Tibial nerve (tissue), 4 donors: Measurements from ENCODE around the gene MYO5C. TPM values are rescaled to one million over a fixed set of nuclear protein-coding genes. Genes with fewer than 3 reads are reported as not detected.

ENCODE experiments used
- DNase-seq, 2 donors: peaks; one replicate each; pipeline ENCODE4 v3.0.0-alpha.2; 2019; ENCODE audit warnings: low spot score in 2 of 2
- H3K27ac ChIP-seq, 4 donors: fragments of 200-600 bp; sonication (generic) in 3 of 4; one replicate each; pipeline ENCODE4 v1.5.1; 2017 to 2019; ENCODE audit warnings: mild to moderate bottlenecking in 1 of 4
- H3K27me3 ChIP-seq, 2 donors: fragments of 200-600 bp; sonication (generic) in 1 of 2; one replicate each; pipeline versions ENCODE4 v1.5.1 to v1.6.0; 2017 to 2019
- H3K36me3 ChIP-seq, 3 donors: fragments of 200-600 bp; sonication (generic); one replicate each; pipeline ENCODE4 v1.5.1; 2018 to 2019
- H3K4me1 ChIP-seq, 4 donors: fragments of 200-600 bp; sonication (generic) in 3 of 4; one replicate each; pipeline ENCODE4 v1.5.1; 2017 to 2019
- H3K4me3 ChIP-seq, 4 donors: fragments of 200-600 bp; sonication (generic) in 3 of 4; one replicate each; pipeline ENCODE4 v1.5.1; 2017 to 2019; ENCODE audit warnings: mild to moderate bottlenecking in 1 of 4, moderate library complexity in 1 of 4
- H3K9me3 ChIP-seq, 4 donors: fragments of 200-600 bp; sonication (generic) in 3 of 4; one replicate each; pipeline ENCODE4 v1.5.1; 2017 to 2019
- CTCF ChIP-seq, 5 experiments: fragments of 200-600 bp in 3 of 5; fragments of 450-650 bp in 2 of 5; sonication (generic) in 3 of 5; IDR thresholded peaks; one replicate each; pipeline ENCODE4 v1.5.1; 2016 to 2019; ENCODE audit warnings: antibody characterized with exemption in 5 of 5, mild to moderate bottlenecking in 3 of 5, moderate library complexity in 2 of 5
- EP300 ChIP-seq, 2 donors: sonication (generic); formaldehyde crosslinking; IDR thresholded peaks; one replicate each; pipeline ENCODE4 v1.6.1; 2017; ENCODE audit warnings: antibody characterized with exemption in 2 of 2, mild to moderate bottlenecking in 1 of 2
- POLR2A ChIP-seq, 2 donors: fragments of 450-650 bp; IDR thresholded peaks; one replicate each; pipeline ENCODE4 v1.6.1; 2017; ENCODE audit warnings: antibody characterized with exemption in 2 of 2, mild to moderate bottlenecking in 2 of 2, moderate library complexity in 2 of 2
- WGBS, 2 donors: methylation state at CpG; one replicate each; pipeline ENCODE4 v1.1.5; 2018; 5-methylcytosine and 5-hydroxymethylcytosine counted together
- total RNA-seq, 4 donors: library from RNA; depleted of rRNA; stranded (reverse); fragments of >200 nt; gene quantifications; one replicate each; pipeline ENCODE4 v1.1.0, GENCODE V29; 2016

MYO5C gene
- total RNA-seq, 4 donors from 2014 or later, result 9.8 to 39.3 (median 12.6) TPM

- no peak for DNase-seq
- H3K36me3 ChIP-seq, result peaks cover 0 to 21% (median 0%) of the 10 kb centered on the region in 3 donors
- H3K27me3 ChIP-seq, result no peaks in the 10 kb centered on the region
- H3K4me1 ChIP-seq, result no peaks in the 10 kb centered on the region
- no peak overlapping the region for H3K4me3 ChIP-seq
- TF ChIP-seq CTCF (IDR thresholded peaks at IDR 0.05) (no peak), POLR2A (IDR thresholded peaks at IDR 0.05) (no peak), EP300 (IDR thresholded peaks at IDR 0.05) (no peak)
- H3K27ac ChIP-seq, result no peak overlapping the region
- no peaks in the 10 kb centered on the region for H3K9me3 ChIP-seq
- WGBS, 2 donors, result 92 to 96% methylated on average over 12 of the region's 12 CpGs
These were observed 141.4 kb downstream of the MYO5C start for GRCh38 chr15:52153900-52154895.

- Histone ChIP-seq H3K27me3 (no peaks in the 10 kb centered on the region), H3K4me1 (no peaks in the 10 kb centered on the region), H3K27ac (no peak overlapping the region), H3K9me3 (no peaks in the 10 kb centered on the region), H3K36me3 (peaks cover 0 to 31% (median 0%) of the 10 kb centered on the region in 3 donors), H3K4me3 (no peak overlapping the region)
- no peak for DNase-seq
- 81 to 91% methylated on average over 1 to 4 of the region's 4 CpGs for WGBS, 2 donors
- TF ChIP-seq EP300 (IDR thresholded peaks at IDR 0.05) (no peak), CTCF (IDR thresholded peaks at IDR 0.05) (no peak), POLR2A (IDR thresholded peaks at IDR 0.05) (no peak)
These were observed 144.3 kb downstream of the MYO5C start for GRCh38 chr15:52151353-52151752.

- no peak overlapping the region for H3K27ac ChIP-seq
- H3K27me3 ChIP-seq, result no peaks in the 10 kb centered on the region
- WGBS, 2 donors, result 80 to 100% methylated on average over 4 of the region's 4 CpGs
- no peaks in the 10 kb centered on the region for H3K9me3 ChIP-seq
- H3K36me3 ChIP-seq, result peaks cover 0 to 31% (median 0%) of the 10 kb centered on the region in 3 donors
- no peaks in the 10 kb centered on the region for H3K4me1 ChIP-seq
- TF ChIP-seq EP300 (IDR thresholded peaks at IDR 0.05), result no peak
- no peak for TF ChIP-seq CTCF (IDR thresholded peaks at IDR 0.05)
- no peak for TF ChIP-seq POLR2A (IDR thresholded peaks at IDR 0.05)
- H3K4me3 ChIP-seq, result no peak overlapping the region
- DNase-seq, result no peak
These were observed 144.7 kb downstream of the MYO5C start for GRCh38 chr15:52150871-52151270.

- WGBS, 2 donors, result 81 to 86% methylated on average over 9 of the region's 9 CpGs
- TF ChIP-seq POLR2A (IDR thresholded peaks at IDR 0.05) (no peak), CTCF (IDR thresholded peaks at IDR 0.05) (no peak), EP300 (IDR thresholded peaks at IDR 0.05) (no peak)
- Histone ChIP-seq H3K27me3 (no peaks in the 10 kb centered on the region), H3K9me3 (no peaks in the 10 kb centered on the region), H3K4me3 (no peak overlapping the region), H3K27ac (no peak overlapping the region), H3K4me1 (no peaks in the 10 kb centered on the region), H3K36me3 (peaks cover 0 to 31% (median 0%) of the 10 kb centered on the region in 3 donors)
- DNase-seq, result no peak
These were observed 145.4 kb downstream of the MYO5C start for GRCh38 chr15:52150043-52150825.
